HG02678 (cell line): Measurements from ENCODE around the gene ITFG1.
"Not testable (repeated sequence)": the region's sequence is repeated elsewhere in the genome, so short reads cannot be mapped to it uniquely, and the experiment has no call there.

Experiments used
- ATAC-seq: cut with Tn5 transposase; IDR thresholded peaks from one replicate; pipeline ENCODE4 v1.9.1; 2021; ENCODE audit warnings: mild to moderate bottlenecking, moderate library complexity; ENCODE audit not compliant: unreplicated experiment

The ITFG1 gene

GRCh38 chr16:47250983-47251382, 209.9 kb downstream of the ITFG1 start:
- no peak for ATAC-seq

- no peak for ATAC-seq
Observed at GRCh38 chr16:47247690-47248089, 213.2 kb downstream of the ITFG1 start.

GRCh38 chr16:47244206-47244605, 216.7 kb downstream of the ITFG1 start:
- no peak for ATAC-seq

- ATAC-seq: no peak
Observed at GRCh38 chr16:47241061-47241460, 219.8 kb downstream of the ITFG1 start.

GRCh38 chr16:47236716-47237115, 224.1 kb downstream of the ITFG1 start:
- no peak for ATAC-seq

- no peak for ATAC-seq
Observed at GRCh38 chr16:47230296-47230695, 230.6 kb downstream of the ITFG1 start.

GRCh38 chr16:47229053-47230050, 231.5 kb downstream of the ITFG1 start:
- no peak for ATAC-seq

- ATAC-seq: no peak
Observed at GRCh38 chr16:47228241-47228640, 232.6 kb downstream of the ITFG1 start.

- ATAC-seq: no peak
Observed at GRCh38 chr16:47213761-47214440, 247.0 kb downstream of the ITFG1 start.

- ATAC-seq: no peak
Observed at GRCh38 chr16:47211218-47211617, 249.6 kb downstream of the ITFG1 start.

GRCh38 chr16:47204736-47205504, 255.9 kb downstream of the ITFG1 start:
- no peak for ATAC-seq

- not testable (repeated sequence) for ATAC-seq
Observed at GRCh38 chr16:47203433-47203832, 257.4 kb downstream of the ITFG1 start.

- ATAC-seq: no peak
Observed at GRCh38 chr16:47198180-47198575, 262.7 kb downstream of the ITFG1 start.

- no peak for ATAC-seq
Observed at GRCh38 chr16:47197536-47198179, 263.2 kb downstream of the ITFG1 start.

GRCh38 chr16:47196457-47196856, 264.4 kb downstream of the ITFG1 start:
- ATAC-seq: no peak

- no peak for ATAC-seq
Observed at GRCh38 chr16:47182318-47182717, 278.5 kb downstream of the ITFG1 start.

- ATAC-seq: not testable (repeated sequence)
Observed at GRCh38 chr16:47181066-47181465, 279.8 kb downstream of the ITFG1 start.

GRCh38 chr16:47180073-47180472, 280.8 kb downstream of the ITFG1 start:
- ATAC-seq: no peak

- ATAC-seq: no peak
Observed at GRCh38 chr16:47175152-47175551, 285.7 kb downstream of the ITFG1 start.

- ATAC-seq: no peak
Observed at GRCh38 chr16:47162670-47163420, 298.0 kb downstream of the ITFG1 start.
